Activated naive CD4-positive, alpha-beta T cell treated with anti-CD3 and anti-CD28 coated beads for 36 hours (primary cell): ENCODE results near the gene PCDH15. TPM values are rescaled to one million over a fixed set of nuclear protein-coding genes. Genes with fewer than 3 reads are reported as not detected.

Source experiments
- CTCF ChIA-PET: fragments of 350-600 bp; sonication (Branson Sonifier 250); formaldehyde crosslinking; loops from one replicate; lab custom pipeline; 2021; ENCODE audit warnings: antibody characterized with exemption; lab: Charles Lee
- DNase-seq: peaks from one replicate; pipeline ENCODE4 v3.0.0-alpha.2; 2020
- H3K27ac Mint-ChIP-seq: one replicate; pipeline ENCODE4 v1.8.0; 2021; ENCODE audit warnings: mild to moderate bottlenecking, mixed read lengths
- H3K27me3 Mint-ChIP-seq: one replicate; pipeline ENCODE4 v1.8.0; 2021; ENCODE audit warnings: low read depth, mixed read lengths
- H3K36me3 Mint-ChIP-seq: one replicate; pipeline ENCODE4 v1.8.0; 2021; ENCODE audit warnings: low read depth, mixed read lengths
- H3K4me1 Mint-ChIP-seq: one replicate; pipeline ENCODE4 v1.8.0; 2021; ENCODE audit warnings: low read depth, mixed read lengths
- H3K4me3 Mint-ChIP-seq: one replicate; pipeline ENCODE4 v1.8.0; 2021; ENCODE audit warnings: mild to moderate bottlenecking, moderate library complexity, mixed read lengths
- H3K9me3 Mint-ChIP-seq: one replicate; pipeline ENCODE4 v1.8.0; 2021; ENCODE audit warnings: mixed read lengths
- intact Hi-C: fragments of 100-400 bp; cut with micrococcal nuclease; formaldehyde crosslinking; loops from one replicate; pipeline ENCODE4 v1.15.1; 2023
- total RNA-seq, 2 experiments: library from RNA; stranded (reverse); gene quantifications; one replicate each; pipeline ENCODE4 v1.2.3, GENCODE V29; 2021

PCDH15 gene
- total RNA-seq, result not detected

GRCh38 chr10:54800741-54801421 lies at the start of gene PCDH15:
TSS of gene PCDH15 (minus strand) at chr10:54801231. CDS start at chr10:54664262, 136,969 bp downstream.
- H3K27me3 Mint-ChIP-seq, result no peaks in the 10 kb centered on the region
- no peaks in the 10 kb centered on the region for H3K4me1 Mint-ChIP-seq
- no peak within 1 kb of the TSS for H3K27ac Mint-ChIP-seq
- CTCF ChIA-PET, result no interaction called here
- no peak within 1 kb of the TSS for H3K4me3 Mint-ChIP-seq
- peaks cover 12% of the 10 kb centered on the region for H3K9me3 Mint-ChIP-seq
- intact Hi-C loops, result no loop called here
- H3K36me3 Mint-ChIP-seq, result no peaks in the 10 kb centered on the region
- DNase-seq, result no peak

GRCh38 chr10:54843932-54844331 lies 42.9 kb upstream of the PCDH15 start:
- H3K27ac Mint-ChIP-seq, result no peak overlapping the region
- no peaks in the 10 kb centered on the region for H3K27me3 Mint-ChIP-seq
- no peaks in the 10 kb centered on the region for H3K36me3 Mint-ChIP-seq
- H3K9me3 Mint-ChIP-seq, result peaks cover 7% of the 10 kb centered on the region
- intact Hi-C loops, result no loop called here
- CTCF ChIA-PET, result no interaction called here
- H3K4me1 Mint-ChIP-seq, result no peaks in the 10 kb centered on the region
- H3K4me3 Mint-ChIP-seq, result no peak overlapping the region
- DNase-seq, result no peak

- CTCF ChIA-PET, result no interaction called here
- DNase-seq, result no peak
- Mint-ChIP-seq H3K27ac (no peak overlapping the region), H3K9me3 (peaks cover 9% of the 10 kb centered on the region), H3K4me1 (no peaks in the 10 kb centered on the region), H3K27me3 (no peaks in the 10 kb centered on the region), H3K36me3 (no peaks in the 10 kb centered on the region), H3K4me3 (no peak overlapping the region)
- intact Hi-C loops, result no loop called here
These were observed 42.1 kb upstream of the PCDH15 start for GRCh38 chr10:54843085-54843646.

- no peak for DNase-seq
- intact Hi-C loops, result no loop called here
- Mint-ChIP-seq H3K9me3 (peaks cover 9% of the 10 kb centered on the region), H3K27ac (no peak overlapping the region), H3K4me1 (no peaks in the 10 kb centered on the region), H3K36me3 (no peaks in the 10 kb centered on the region), H3K4me3 (no peak overlapping the region), H3K27me3 (no peaks in the 10 kb centered on the region)
- CTCF ChIA-PET, result no interaction called here
These were observed 36.4 kb upstream of the PCDH15 start for GRCh38 chr10:54837479-54837878.

- Mint-ChIP-seq H3K27ac (no peak overlapping the region), H3K4me3 (no peak overlapping the region), H3K9me3 (peaks cover 3% of the 10 kb centered on the region), H3K4me1 (no peaks in the 10 kb centered on the region), H3K36me3 (no peaks in the 10 kb centered on the region), H3K27me3 (no peaks in the 10 kb centered on the region)
- no peak for DNase-seq
- CTCF ChIA-PET, result no interaction called here
- intact Hi-C loops, result no loop called here
These were observed 32.0 kb upstream of the PCDH15 start for GRCh38 chr10:54833029-54833428.

GRCh38 chr10:54826994-54827560 lies 26.0 kb upstream of the PCDH15 start:
- DNase-seq, result no peak
- Mint-ChIP-seq H3K9me3 (peaks cover 3% of the 10 kb centered on the region), H3K27ac (no peak overlapping the region), H3K4me1 (no peaks in the 10 kb centered on the region), H3K4me3 (no peak overlapping the region), H3K36me3 (no peaks in the 10 kb centered on the region), H3K27me3 (no peaks in the 10 kb centered on the region)
- intact Hi-C loops, result no loop called here
- CTCF ChIA-PET, result no interaction called here

- Mint-ChIP-seq H3K4me3 (no peak overlapping the region), H3K27me3 (no peaks in the 10 kb centered on the region), H3K36me3 (no peaks in the 10 kb centered on the region), H3K4me1 (no peaks in the 10 kb centered on the region), H3K27ac (no peak overlapping the region), H3K9me3 (peaks cover 3% of the 10 kb centered on the region)
- no peak for DNase-seq
- intact Hi-C loops, result no loop called here
- CTCF ChIA-PET, result no interaction called here
These were observed 14.6 kb upstream of the PCDH15 start for GRCh38 chr10:54815583-54815982.

GRCh38 chr10:54808186-54808935 lies 7.3 kb upstream of the PCDH15 start:
- no peaks in the 10 kb centered on the region for H3K27me3 Mint-ChIP-seq
- no peaks in the 10 kb centered on the region for H3K36me3 Mint-ChIP-seq
- H3K4me1 Mint-ChIP-seq, result no peaks in the 10 kb centered on the region
- no peak overlapping the region for H3K4me3 Mint-ChIP-seq
- peaks cover under 1% of the 10 kb centered on the region for H3K9me3 Mint-ChIP-seq
- intact Hi-C loops, result no loop called here
- no peak overlapping the region for H3K27ac Mint-ChIP-seq
- CTCF ChIA-PET, result no interaction called here
- no peak for DNase-seq

GRCh38 chr10:54799506-54799905 lies 1.5 kb downstream of the PCDH15 start:
- CTCF ChIA-PET, result no interaction called here
- DNase-seq, result no peak
- Mint-ChIP-seq H3K4me1 (no peaks in the 10 kb centered on the region), H3K27ac (no peak overlapping the region), H3K9me3 (peaks cover 12% of the 10 kb centered on the region), H3K36me3 (no peaks in the 10 kb centered on the region), H3K27me3 (no peaks in the 10 kb centered on the region), H3K4me3 (no peak overlapping the region)
- intact Hi-C loops, result no loop called here

GRCh38 chr10:54797636-54798321 lies 3.3 kb downstream of the PCDH15 start:
- no peak overlapping the region for H3K27ac Mint-ChIP-seq
- H3K36me3 Mint-ChIP-seq, result no peaks in the 10 kb centered on the region
- no peaks in the 10 kb centered on the region for H3K4me1 Mint-ChIP-seq
- intact Hi-C loops, result no loop called here
- DNase-seq, result no peak
- CTCF ChIA-PET, result no interaction called here
- H3K9me3 Mint-ChIP-seq, result peaks cover 9% of the 10 kb centered on the region
- no peak overlapping the region for H3K4me3 Mint-ChIP-seq
- no peaks in the 10 kb centered on the region for H3K27me3 Mint-ChIP-seq

GRCh38 chr10:54796881-54797280 lies 4.2 kb downstream of the PCDH15 start:
- CTCF ChIA-PET, result no interaction called here
- no peaks in the 10 kb centered on the region for H3K27me3 Mint-ChIP-seq
- no peak overlapping the region for H3K4me3 Mint-ChIP-seq
- no peaks in the 10 kb centered on the region for H3K36me3 Mint-ChIP-seq
- intact Hi-C loops, result no loop called here
- no peak for DNase-seq
- peaks cover 9% of the 10 kb centered on the region for H3K9me3 Mint-ChIP-seq
- H3K4me1 Mint-ChIP-seq, result no peaks in the 10 kb centered on the region
- H3K27ac Mint-ChIP-seq, result no peak overlapping the region

- Mint-ChIP-seq H3K4me3 (no peak overlapping the region), H3K36me3 (no peaks in the 10 kb centered on the region), H3K27me3 (no peaks in the 10 kb centered on the region), H3K27ac (no peak overlapping the region), H3K9me3 (peaks cover 4% of the 10 kb centered on the region), H3K4me1 (no peaks in the 10 kb centered on the region)
- intact Hi-C loops, result no loop called here
- no peak for DNase-seq
- CTCF ChIA-PET, result no interaction called here
These were observed 24.4 kb downstream of the PCDH15 start for GRCh38 chr10:54776622-54777021.
